ENCODE results near the gene INHBC.
"Not testable (repeated sequence)": the region's sequence is repeated elsewhere in the genome, so short reads cannot be mapped to it uniquely, and the experiment has no call there.

Gene INHBC

DNA sequence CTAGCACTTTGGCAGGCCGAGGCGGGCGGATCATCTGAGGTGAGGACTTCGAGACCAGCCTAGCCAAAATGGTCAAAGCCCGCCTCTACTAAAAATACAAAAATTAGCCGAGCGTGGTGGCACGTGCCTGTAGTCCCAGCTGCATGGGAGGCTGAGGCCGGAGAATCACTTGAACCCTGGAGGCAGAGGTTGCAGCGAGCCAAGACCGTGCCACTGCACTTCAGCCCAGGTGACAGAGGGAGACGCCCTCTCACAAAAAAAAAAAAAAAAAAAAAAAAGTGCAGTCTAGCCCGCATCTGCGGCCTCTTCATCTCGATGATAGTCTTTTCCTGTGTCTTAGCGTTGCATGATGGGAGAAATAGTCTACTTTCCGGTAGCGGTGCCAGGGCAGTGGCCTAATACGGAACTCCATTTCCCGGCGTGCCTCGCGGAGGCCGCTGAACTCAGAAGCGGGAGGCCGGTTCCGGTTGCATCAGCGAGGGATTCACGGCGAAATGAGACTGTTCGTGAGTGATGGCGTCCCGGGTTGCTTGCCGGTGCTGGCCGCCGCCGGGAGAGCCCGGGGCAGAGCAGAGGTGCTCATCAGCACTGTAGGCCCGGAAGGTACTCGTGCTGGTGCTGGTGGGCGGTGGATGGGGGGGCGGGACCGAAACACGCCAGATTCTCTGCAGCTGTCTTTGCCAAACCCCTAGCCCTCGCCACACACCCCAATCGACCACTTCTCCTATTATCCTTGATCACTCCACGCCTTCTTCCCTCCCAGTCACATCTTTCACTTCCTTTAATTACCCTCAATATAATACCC, 53.2 kb downstream of the INHBC start, which contains the start of gene MARS1:
Gene MARS1, plus strand, starts transcription at position 472 of the 805 bp plus-strand sequence. Its CDS starts 23 bp downstream, at position 495.
- DNase-seq, result peak; percentile 94 to 95

DNA sequence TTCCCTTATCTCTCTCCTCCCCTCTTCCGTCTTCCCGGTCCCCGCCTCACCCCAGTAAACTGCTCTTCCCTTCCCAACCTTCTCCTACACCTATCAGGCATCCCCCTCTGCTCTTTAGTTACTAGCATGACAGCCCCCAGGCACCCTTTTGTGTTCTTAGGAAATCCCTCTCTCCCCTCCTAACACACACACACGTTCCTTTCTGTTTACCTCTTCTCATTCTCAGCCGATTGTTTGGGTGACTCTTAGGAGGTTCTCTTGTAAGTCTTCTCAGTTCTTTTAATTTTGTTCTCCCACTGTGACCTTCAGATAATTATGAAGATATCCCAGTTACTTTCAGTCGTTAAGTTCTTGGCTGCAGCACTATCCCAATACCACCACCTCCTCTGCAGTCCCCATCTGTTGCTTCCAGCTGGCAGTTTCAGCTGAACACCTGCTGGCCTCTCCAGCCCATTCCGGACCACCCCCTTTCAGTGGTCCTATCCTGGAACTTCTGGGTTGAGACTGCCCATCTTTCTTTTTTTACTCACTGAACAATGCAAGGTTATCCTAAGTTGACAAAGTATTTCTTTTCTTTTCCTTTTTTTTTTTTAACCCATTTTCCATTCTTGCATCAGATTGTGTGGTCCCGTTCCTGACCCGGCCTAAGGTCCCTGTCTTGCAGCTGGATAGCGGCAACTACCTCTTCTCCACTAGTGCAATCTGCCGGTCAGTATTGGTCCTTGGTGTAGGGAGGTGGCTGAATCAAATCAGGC, 54.0 kb downstream of the INHBC start:
- no peak for DNase-seq

DNA sequence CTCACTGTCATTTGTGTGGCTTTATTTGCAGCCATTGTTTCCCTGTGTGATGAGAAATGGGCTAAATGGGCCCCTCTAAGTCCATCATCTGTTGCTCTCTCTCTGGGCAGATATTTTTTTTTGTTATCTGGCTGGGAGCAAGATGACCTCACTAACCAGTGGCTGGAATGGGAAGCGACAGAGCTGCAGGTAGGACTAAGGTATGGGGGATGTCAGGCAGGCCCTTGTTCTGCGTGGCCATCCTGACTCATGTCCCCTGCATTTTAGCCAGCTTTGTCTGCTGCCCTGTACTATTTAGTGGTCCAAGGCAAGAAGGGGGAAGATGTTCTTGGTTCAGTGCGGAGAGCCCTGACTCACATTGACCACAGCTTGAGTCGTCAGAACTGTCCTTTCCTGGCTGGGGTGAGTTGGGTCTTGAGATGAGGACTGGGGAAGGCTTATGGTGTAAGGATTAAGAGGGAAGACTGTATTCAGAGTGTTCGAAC, 54.6 kb downstream of the INHBC start:
- DNase-seq, result no peak

DNA sequence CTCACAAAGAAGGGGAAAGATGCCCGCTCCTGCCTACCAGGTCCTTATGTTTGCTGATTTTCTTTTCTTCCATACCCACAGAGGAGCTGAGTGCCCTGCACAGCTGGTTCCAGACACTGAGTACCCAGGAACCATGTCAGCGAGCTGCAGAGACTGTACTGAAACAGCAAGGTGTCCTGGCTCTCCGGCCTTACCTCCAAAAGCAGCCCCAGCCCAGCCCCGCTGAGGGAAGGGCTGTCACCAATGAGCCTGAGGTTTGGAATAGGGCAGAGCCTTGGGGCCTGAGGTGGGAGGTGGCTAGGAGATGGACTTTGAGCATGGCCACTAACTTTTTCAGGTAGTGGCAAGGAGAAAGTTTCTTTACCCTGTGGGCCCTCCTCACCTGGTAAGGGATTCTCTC, 55.5 kb downstream of the INHBC start:
- DNase-seq, result no peak

DNA sequence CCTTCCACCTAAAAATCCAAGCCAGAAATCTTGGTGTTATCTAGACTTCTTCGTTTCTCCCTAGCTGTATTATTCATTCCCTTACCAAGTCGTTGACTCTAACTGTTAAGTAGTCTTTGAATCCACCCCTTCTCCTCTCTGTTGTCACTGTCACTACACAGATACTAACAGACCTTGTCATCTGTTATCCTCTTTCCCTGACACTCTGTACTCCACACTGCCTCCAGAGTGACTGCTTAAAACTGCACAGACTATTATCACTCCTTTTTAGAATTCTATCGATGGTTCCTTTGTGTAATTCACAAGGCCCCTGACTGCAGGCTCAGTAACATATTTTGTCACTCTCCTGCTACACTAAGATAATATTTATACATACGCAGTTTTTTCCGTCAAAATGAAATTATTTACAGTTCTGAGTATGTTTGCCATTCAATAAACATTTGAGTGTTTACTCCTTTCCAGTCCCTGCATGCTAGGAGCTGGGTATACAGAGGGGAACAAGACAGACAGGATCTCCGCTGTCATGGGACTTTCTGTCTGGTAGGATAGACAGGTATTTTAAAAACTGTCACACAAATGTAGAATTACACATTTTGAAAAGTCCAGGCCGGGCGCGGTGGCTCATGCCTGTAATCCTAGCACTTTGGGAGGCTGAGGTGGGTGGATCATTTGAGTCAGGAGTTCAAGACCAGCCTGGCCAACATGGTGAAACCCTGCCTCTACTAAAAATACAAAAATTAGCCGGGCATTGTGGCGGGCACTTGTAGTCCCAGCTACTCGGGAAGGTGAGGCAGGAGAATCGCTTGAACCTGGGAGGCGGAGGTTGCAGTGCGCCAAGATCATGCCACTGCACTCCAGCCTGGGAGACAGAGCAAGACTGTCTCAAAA, 57.1 kb downstream of the INHBC start:
- no peak for DNase-seq

DNA sequence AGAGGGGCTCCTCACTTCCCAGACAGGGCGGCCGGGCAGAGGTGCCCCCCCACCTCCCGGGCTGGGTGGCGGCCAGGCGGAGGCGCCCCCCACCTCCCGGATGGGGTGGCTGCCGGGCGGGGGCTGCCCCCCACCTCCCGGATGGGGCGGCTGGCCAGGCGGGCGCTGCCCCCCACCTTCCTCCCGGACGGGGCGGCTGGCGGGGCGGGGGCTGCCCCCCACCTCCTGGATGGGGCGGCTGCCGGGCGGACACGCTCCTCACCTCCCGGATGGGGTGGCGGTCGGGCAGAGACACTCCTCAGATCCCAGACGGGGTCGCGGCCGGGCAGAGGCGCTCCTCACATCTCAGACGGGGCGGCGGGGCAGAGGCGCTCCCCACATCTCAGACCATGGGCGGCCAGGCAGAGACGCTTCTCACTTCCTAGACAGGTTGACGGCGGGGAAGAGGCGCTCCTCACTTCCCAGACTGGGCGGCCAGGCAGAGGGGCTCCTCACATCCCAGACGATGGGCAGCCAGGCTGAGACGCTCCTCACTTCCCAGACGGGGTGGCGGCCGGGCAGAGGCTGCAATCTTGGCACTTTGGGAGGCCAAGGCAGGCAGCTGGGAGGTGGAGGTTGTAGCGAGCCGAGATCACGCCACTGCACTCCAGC, 60.6 kb downstream of the INHBC start:
- DNase-seq, result not testable (repeated sequence)

DNA sequence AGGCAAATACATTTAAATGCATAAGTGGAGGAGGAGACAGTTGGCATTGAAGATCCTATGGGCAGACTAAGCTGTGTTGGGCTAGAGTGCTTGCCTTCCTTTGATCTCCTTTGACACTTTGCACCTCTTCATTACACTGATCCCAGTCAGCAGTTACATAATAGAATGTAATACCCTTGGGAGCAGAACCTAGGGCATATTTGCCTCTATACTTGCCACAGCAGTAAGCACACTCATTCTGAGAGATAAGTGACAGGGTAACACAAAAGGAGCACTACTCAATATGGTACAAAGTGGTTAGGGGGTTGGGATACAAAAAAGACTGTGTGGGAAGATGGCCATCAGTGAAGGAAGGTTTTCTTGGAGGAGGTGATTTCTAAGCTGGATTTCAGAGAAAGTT, 62.2 kb downstream of the INHBC start:
- DNase-seq, result no peak

DNA sequence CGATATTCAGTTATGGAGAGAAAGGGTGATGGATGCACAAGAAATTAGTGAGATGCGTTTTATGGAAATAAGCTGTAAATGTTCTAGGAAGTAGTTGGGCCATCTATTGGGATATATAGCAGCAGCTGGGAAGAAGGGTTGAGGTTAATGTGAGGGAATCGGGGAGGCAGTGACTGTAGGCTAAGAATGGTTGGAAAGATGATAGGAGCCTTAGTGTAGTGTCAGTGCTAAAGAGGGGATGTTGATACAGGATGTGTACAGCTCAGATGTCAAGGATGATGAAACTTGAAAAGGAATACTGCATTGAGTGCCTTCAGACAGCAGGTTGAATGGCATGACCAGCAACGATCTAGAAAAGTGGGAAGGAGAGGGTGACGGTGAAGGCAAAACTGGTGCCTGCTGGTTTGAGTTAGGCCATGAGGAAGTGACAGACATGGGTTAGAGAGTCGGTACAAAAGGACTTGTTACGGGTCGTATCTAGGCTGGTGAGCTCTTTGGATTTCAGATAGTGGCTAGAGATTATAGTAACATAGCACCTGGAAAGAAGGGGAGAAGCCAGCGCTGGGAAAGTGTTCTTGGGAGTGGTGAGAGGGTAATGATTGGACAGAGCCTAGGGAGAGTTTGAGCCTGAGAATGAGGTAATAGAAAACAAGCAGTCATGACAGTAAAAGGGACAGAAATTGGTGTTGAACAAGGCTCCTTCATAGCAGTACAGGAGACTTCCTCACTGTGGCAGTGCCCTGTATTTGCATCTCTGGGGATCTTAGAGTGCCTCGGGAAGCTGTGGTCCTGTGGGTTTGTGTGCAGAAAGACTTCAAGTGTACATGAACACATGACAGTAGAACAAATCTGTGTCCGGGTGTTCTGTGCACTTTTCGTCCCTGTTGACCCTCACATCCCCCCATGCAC, 62.9 kb downstream of the INHBC start:
- DNase-seq, result no peak

DNA sequence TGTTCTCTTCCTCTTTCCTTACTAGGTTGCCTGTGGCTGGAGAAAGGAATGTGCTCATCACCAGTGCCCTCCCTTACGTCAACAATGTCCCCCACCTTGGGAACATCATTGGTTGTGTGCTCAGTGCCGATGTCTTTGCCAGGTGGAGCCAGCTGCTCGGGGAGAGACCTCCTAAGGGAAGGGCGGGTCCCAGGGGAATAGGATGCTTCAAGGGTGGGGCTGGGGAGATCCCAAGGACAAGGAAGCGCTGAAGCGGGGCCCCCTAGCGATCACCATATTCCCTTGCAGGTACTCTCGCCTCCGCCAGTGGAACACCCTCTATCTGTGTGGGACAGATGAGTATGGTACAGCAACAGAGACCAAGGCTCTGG, 63.5 kb downstream of the INHBC start:
- no peak for DNase-seq

DNA sequence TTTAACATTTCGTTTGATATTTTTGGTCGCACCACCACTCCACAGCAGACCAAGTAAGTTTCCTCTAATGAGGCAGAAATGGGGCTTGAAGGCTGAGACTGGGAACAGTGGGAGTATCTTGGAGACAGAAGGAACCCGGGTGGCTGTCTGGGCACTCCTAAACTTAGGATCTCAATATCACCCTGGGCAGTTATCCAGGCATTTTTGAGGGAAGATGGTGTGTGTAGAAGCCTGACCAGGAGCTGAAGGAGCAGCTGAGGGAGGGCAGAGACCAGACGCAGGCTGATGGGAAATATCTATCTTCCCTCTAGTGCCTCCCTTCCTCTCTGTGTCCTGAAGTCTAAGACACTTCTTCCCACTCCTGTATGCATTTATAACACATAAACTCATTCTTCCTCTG, 64.0 kb downstream of the INHBC start:
- no peak for DNase-seq

DNA sequence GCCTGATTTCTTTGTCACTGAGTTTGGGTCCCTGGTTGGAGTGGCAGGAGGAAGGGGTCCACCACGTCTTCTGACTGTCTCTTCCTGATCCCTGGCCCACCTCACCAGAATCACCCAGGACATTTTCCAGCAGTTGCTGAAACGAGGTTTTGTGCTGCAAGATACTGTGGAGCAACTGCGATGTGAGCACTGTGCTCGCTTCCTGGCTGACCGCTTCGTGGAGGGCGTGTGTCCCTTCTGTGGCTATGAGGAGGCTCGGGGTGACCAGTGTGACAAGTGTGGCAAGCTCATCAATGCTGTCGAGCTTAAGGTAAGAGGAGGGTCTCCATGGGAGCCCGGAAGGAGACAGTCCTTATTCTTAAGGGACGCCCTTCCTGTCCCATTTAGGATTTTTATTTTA, 65.6 kb downstream of the INHBC start:
- DNase-seq, result no peak
